Measurements from ENCODE around the gene ANKRD33. TPM values are rescaled to one million over a fixed set of nuclear protein-coding genes. Genes with fewer than 3 reads are reported as not detected.

ANKRD33 gene
- total RNA-seq, 1 experiment from 2014 or later, result not detected

DNA sequence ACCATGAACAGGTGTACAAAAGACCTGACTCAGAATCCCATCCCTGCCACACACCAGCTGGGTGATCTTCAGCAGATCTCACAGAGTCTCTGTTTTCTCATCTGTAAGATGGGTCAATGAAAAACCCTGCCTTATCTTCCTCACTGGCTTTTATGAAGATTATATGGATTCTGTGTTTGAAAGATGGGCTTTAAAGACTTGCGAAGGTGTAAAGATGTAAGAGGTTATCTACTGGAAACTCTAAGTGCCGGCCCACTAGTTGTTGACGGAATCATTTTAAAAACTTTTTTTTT is 15.3 kb upstream of the ANKRD33 start:
- TF ChIP-seq EZH2 (IDR thresholded peaks at IDR 0.05; ENCODE audit: borderline replicate concordance, low read depth, low read length, poor library complexity, severe bottlenecking), result no peak
- TF ChIP-seq, protein P1, sequence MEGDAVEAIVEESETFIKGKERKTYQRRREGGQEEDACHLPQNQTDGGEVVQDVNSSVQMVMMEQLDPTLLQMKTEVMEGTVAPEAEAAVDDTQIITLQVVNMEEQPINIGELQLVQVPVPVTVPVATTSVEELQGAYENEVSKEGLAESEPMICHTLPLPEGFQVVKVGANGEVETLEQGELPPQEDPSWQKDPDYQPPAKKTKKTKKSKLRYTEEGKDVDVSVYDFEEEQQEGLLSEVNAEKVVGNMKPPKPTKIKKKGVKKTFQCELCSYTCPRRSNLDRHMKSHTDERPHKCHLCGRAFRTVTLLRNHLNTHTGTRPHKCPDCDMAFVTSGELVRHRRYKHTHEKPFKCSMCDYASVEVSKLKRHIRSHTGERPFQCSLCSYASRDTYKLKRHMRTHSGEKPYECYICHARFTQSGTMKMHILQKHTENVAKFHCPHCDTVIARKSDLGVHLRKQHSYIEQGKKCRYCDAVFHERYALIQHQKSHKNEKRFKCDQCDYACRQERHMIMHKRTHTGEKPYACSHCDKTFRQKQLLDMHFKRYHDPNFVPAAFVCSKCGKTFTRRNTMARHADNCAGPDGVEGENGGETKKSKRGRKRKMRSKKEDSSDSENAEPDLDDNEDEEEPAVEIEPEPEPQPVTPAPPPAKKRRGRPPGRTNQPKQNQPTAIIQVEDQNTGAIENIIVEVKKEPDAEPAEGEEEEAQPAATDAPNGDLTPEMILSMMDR (conservative IDR thresholded peaks at IDR 0.05; ENCODE audit: low read depth, low read length), result no peak
- Histone ChIP-seq H3K4me3 (ENCODE audit: low read depth, low read length, poor library complexity, severe bottlenecking) (no peak overlapping the region), H3K36me3 (ENCODE audit: insufficient read depth, low read length, poor library complexity, severe bottlenecking) (no peaks in the 10 kb centered on the region), H3K4me1 (ENCODE audit: insufficient read depth, low read length, poor library complexity, severe bottlenecking) (peaks cover 22% of the 10 kb centered on the region), H3K9me3 (ENCODE audit: low read depth, low read length, poor library complexity, severe bottlenecking) (no peaks in the 10 kb centered on the region), H3K27me3 (replicated peaks; ENCODE audit: insufficient read depth, low read depth, low read length, poor library complexity) (no peaks in the 10 kb centered on the region), H3K27ac (ENCODE audit: low read depth, low read length, poor library complexity, severe bottlenecking) (no peak overlapping the region)
- CTCF ChIA-PET, result interaction anchor here (0.6 kb wide), 1 partner anchor 99 kb away, joined by 4 read pairs; no protein-coding TSS in a partner anchor
- intact Hi-C loops (cut with micrococcal nuclease; ENCODE audit: unreplicated experiment), result loop anchor here (10.0 kb wide), 1 partner anchor 338 kb away; no protein-coding TSS in a partner anchor
- DNase-seq (ENCODE audit: low spot score), result no peak
- no TSS peak for BruUV-seq (replicated peaks)
- POLR2A ChIA-PET (ENCODE audit: low non-redundant PET), result no interaction called here

DNA sequence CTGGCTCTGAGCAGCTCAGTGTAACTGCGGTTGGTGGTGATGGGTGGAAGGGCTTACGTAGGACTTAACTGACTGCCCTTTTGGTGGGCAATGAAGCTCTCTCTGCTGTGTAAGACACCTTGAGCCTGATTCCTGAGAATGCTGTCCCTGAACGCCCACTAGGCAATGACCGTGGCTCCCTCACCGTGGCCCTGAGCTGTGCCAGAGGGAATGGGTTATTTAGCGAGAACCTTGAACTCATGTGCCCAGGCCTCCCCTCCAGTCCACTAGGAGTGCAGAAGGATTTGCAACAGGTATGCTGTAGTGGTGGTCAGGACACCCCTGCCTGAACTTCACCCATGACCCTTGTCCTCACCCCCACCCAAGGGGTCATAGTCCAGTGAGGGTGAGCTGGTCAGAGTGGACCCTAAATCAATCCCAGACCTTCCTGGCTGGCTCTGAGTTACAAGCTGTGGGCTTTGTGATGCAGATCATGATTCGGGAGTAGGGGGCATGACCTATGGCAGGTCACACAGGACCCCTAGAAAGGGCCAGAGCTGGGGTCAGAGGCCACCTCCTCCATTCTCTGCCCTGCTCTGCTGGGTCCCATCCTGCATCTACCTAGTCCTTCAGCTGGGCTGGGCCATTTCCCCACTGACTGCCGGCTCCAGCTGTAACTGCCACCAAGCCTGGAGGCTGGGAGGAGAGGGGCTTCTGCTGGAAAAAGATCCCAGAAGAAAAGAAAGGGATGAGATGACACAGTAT is 14.5 kb upstream of the ANKRD33 start:
- Histone ChIP-seq H3K9me3 (ENCODE audit: low read depth, low read length, poor library complexity, severe bottlenecking) (no peaks in the 10 kb centered on the region), H3K4me1 (ENCODE audit: insufficient read depth, low read length, poor library complexity, severe bottlenecking) (peaks cover 22% of the 10 kb centered on the region), H3K27me3 (replicated peaks; ENCODE audit: insufficient read depth, low read depth, low read length, poor library complexity) (no peaks in the 10 kb centered on the region), H3K36me3 (ENCODE audit: insufficient read depth, low read length, poor library complexity, severe bottlenecking) (no peaks in the 10 kb centered on the region), H3K27ac (ENCODE audit: low read depth, low read length, poor library complexity, severe bottlenecking) (no peak overlapping the region), H3K4me3 (ENCODE audit: low read depth, low read length, poor library complexity, severe bottlenecking) (no peak overlapping the region)
- BruUV-seq (replicated peaks), result no TSS peak
- DNase-seq (ENCODE audit: low spot score), result peak; percentile 27
- CTCF ChIA-PET, result no interaction called here
- intact Hi-C loops (cut with micrococcal nuclease; ENCODE audit: unreplicated experiment), result loop anchor here (10.0 kb wide), 1 partner anchor 339 kb away; no protein-coding TSS in a partner anchor
- POLR2A ChIA-PET (ENCODE audit: low non-redundant PET), result no interaction called here
- no peak for TF ChIP-seq EZH2 (IDR thresholded peaks at IDR 0.05; ENCODE audit: borderline replicate concordance, low read depth, low read length, poor library complexity, severe bottlenecking)
- TF ChIP-seq, protein P1 (conservative IDR thresholded peaks at IDR 0.05; ENCODE audit: low read depth, low read length), result no peak

GRCh38 chr12:51874000-51874399 is 13.9 kb upstream of the ANKRD33 start:
- ChIA-PET POLR2A (ENCODE audit: low non-redundant PET) (no interaction called here), CTCF (no interaction called here)
- Histone ChIP-seq H3K9me3 (ENCODE audit: low read depth, low read length, poor library complexity, severe bottlenecking) (no peaks in the 10 kb centered on the region), H3K36me3 (ENCODE audit: insufficient read depth, low read length, poor library complexity, severe bottlenecking) (no peaks in the 10 kb centered on the region), H3K4me3 (ENCODE audit: low read depth, low read length, poor library complexity, severe bottlenecking) (no peak overlapping the region), H3K4me1 (ENCODE audit: insufficient read depth, low read length, poor library complexity, severe bottlenecking) (peaks cover 21% of the 10 kb centered on the region), H3K27ac (ENCODE audit: low read depth, low read length, poor library complexity, severe bottlenecking) (no peak overlapping the region), H3K27me3 (replicated peaks; ENCODE audit: insufficient read depth, low read depth, low read length, poor library complexity) (no peaks in the 10 kb centered on the region)
- DNase-seq (ENCODE audit: low spot score), result peak; percentile 82
- intact Hi-C loops (cut with micrococcal nuclease; ENCODE audit: unreplicated experiment), result loop anchor here (2.0 to 10.0 kb wide), 2 partner anchors 339 to 453 kb away; no protein-coding TSS in a partner anchor
- BruUV-seq (replicated peaks), result no TSS peak
- TF ChIP-seq EZH2 (IDR thresholded peaks at IDR 0.05; ENCODE audit: borderline replicate concordance, low read depth, low read length, poor library complexity, severe bottlenecking), result no peak
- TF ChIP-seq, protein P1 (conservative IDR thresholded peaks at IDR 0.05; ENCODE audit: low read depth, low read length), result no peak

Data from A673 (cell line).